CD4-positive, alpha-beta T cell treated with Interferon gamma for 1 hour (primary cell): ENCODE measurements around the gene TOR1A.
"Not testable (repeated sequence)": the region's sequence is repeated elsewhere in the genome, so short reads cannot be mapped to it uniquely, and the experiment has no call there.

Experiments used
- DNase-seq: peaks from one replicate; pipeline ENCODE4 v3.0.0-alpha.2; 2020

TOR1A gene

GRCh38 chr9:129779560-129780190, 44.3 kb downstream of the TOR1A start:
- no peak for DNase-seq

GRCh38 chr9:129778469-129778868, 45.5 kb downstream of the TOR1A start:
- no peak for DNase-seq

DNA sequence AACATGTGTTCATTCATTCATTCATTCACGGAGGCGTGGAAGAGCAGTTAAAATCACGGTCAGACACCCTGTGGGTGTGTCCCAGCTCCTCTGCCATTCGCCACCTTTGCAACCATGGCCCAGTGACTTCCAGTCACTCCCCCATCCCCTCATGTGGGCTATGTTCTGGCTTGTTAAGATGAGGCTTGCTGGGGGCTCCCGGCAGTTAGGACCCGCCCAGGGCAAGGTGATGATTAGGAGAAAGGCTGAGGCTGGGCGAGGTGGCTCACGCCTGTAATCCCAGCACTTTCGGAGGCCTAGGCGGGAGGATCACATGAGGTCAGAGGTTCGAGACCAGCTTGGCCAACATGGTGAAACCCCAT, 46.2 kb downstream of the TOR1A start:
- no peak for DNase-seq

GRCh38 chr9:129776938-129777768, 46.8 kb downstream of the TOR1A start:
- DNase-seq: peak; percentile 91

DNA sequence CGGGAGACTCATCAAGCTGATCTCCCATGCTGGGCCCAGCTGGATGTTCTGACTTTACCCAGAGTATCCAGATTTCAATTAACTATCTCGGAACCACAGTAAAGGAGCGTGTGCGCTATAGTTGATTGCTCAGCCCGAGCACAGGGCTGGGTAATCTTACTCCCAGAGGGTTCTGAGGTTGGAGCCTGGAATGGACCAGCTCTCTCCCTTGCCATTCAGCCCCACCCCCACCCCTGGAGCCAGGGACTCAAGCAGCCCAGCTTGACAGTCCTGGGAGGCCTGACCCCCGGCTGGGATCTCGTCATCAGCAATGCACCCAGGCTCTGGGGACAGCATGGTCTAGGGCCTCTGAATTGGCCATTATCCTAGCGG, 47.4 kb downstream of the TOR1A start:
- DNase-seq: no peak

- not testable (repeated sequence) for DNase-seq
Observed at GRCh38 chr9:129776096-129776495, 47.8 kb downstream of the TOR1A start.

DNA sequence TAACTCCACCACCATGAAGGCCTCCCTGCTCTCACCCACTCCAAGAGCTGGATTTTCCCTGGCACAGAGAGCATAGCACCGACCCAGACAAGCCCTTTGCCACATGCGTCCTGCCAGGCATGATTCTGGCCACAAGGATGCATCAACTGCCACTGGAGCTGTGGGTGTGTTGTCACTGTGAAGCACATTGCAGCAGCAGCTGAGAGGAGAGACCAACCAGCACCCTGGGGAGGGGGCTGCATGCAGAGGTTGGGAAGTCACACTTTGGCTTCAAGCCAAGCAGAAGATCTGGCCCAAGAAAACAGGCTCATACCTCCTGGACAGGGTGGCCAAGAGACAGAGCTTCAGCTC, 48.5 kb downstream of the TOR1A start:
- DNase-seq: no peak

DNA sequence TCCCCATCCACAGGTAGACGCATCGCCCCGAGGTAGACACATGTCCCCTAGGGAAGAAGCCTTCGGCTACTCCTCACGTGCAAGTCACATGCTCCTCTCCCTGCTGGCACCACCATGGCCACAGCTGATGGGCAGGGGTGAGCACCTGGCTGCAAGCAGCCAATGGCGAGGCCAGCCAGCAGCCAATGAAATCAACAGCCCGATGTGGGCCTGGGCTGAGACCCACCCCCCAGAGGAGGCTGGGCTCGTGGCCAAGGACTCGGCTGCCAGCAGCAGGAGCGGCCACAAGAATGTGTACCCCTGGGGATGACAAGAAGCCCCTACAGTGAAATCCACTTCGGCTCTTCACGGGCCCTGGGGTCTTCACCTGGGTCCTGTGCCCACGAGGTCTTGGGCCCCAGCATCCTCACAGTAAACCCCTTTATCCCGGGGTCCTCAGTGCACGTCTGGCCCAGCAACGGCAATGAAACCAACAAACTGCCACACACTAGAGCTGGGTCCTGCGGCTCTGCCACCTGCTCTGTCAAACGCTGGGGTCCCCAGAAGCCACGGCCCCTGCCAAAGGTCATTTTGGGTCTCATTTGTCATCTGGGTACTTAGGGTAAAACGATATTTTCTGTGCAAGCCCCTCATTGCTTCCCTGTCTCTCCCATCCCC, 49.0 kb downstream of the TOR1A start:
- no peak for DNase-seq

- peak; percentile 84 for DNase-seq
Observed at GRCh38 chr9:129773262-129774048, 50.5 kb downstream of the TOR1A start.

GRCh38 chr9:129770741-129771140, 53.2 kb downstream of the TOR1A start:
- DNase-seq: no peak

DNA sequence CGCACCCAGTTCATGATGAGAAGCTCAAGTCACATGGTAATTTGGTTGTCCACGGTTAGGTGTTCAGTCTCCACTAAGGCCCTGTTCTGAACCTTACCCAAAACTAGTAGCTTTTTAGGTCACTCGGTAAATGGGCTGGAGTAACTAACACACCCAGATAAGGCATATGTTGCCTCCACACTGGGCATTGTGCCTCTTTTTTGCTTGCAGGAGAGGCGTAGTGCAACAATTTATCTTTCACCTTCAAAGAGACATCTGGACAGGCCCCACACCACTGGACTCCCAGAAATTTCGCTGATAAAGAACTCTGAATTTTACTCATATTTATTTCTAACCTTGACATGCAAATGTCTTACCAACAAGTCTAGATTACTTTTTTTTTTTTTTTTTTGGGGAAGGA, 54.3 kb downstream of the TOR1A start:
- DNase-seq: no peak

DNA sequence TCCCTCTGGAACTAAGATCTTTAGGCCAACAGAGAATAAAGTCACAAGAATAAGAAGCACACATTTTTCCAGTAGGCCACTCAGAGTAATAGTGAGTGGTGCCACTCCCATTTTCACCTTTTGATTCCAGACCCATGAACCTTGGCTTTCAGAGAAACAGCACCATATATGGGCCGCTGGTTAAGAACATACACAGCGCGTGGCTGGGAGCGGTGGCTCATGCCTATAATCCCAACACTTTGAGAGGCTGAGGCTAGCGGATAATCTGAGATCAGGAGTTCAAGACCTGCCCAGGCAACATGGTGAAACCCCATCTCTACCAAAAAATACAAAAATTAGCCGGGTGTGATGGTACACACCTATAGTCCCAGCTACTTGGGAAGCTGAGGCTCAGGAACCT, 55.5 kb downstream of the TOR1A start:
- no peak for DNase-seq

- no peak for DNase-seq
Observed at GRCh38 chr9:129765764-129766317, 58.1 kb downstream of the TOR1A start.

- DNase-seq: no peak
Observed at GRCh38 chr9:129762985-129763926, 60.7 kb downstream of the TOR1A start.
